GM13976 (cell line): ENCODE results near the gene PPP1R13L.

ENCODE experiments used
- DNase-seq: peaks from one replicate; pipeline ENCODE4 v3.0.0; 2012; ENCODE audit warnings: low spot score
- in situ Hi-C: fragments of 300-500 bp; cut with MboI; formaldehyde crosslinking; loops from one replicate; pipeline ENCODE4 v1.12.0; 2022; ENCODE audit warnings: low sequenced_read_pairs, mixed read lengths, inconsistent platforms; ENCODE audit not compliant: unreplicated experiment
- TF ChIP-seq, protein P1 (sequence below): IDR thresholded peaks from 2 replicates; pipeline ENCODE4 v1.5.1; 2012; ENCODE audit warnings: borderline replicate concordance, mild to moderate bottlenecking; ENCODE audit not compliant: insufficient read depth; ENCODE audit errors: extremely low read depth, missing control alignments, control extremely low read depth

PPP1R13L gene

GRCh38 chr19:45428384-45429231 lies 23.7 kb upstream of the PPP1R13L start:
- TF ChIP-seq, protein P1, sequence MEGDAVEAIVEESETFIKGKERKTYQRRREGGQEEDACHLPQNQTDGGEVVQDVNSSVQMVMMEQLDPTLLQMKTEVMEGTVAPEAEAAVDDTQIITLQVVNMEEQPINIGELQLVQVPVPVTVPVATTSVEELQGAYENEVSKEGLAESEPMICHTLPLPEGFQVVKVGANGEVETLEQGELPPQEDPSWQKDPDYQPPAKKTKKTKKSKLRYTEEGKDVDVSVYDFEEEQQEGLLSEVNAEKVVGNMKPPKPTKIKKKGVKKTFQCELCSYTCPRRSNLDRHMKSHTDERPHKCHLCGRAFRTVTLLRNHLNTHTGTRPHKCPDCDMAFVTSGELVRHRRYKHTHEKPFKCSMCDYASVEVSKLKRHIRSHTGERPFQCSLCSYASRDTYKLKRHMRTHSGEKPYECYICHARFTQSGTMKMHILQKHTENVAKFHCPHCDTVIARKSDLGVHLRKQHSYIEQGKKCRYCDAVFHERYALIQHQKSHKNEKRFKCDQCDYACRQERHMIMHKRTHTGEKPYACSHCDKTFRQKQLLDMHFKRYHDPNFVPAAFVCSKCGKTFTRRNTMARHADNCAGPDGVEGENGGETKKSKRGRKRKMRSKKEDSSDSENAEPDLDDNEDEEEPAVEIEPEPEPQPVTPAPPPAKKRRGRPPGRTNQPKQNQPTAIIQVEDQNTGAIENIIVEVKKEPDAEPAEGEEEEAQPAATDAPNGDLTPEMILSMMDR = peak; percentile 44
- DNase-seq = peak; percentile 72
- in situ Hi-C loops = no loop called here

DNA sequence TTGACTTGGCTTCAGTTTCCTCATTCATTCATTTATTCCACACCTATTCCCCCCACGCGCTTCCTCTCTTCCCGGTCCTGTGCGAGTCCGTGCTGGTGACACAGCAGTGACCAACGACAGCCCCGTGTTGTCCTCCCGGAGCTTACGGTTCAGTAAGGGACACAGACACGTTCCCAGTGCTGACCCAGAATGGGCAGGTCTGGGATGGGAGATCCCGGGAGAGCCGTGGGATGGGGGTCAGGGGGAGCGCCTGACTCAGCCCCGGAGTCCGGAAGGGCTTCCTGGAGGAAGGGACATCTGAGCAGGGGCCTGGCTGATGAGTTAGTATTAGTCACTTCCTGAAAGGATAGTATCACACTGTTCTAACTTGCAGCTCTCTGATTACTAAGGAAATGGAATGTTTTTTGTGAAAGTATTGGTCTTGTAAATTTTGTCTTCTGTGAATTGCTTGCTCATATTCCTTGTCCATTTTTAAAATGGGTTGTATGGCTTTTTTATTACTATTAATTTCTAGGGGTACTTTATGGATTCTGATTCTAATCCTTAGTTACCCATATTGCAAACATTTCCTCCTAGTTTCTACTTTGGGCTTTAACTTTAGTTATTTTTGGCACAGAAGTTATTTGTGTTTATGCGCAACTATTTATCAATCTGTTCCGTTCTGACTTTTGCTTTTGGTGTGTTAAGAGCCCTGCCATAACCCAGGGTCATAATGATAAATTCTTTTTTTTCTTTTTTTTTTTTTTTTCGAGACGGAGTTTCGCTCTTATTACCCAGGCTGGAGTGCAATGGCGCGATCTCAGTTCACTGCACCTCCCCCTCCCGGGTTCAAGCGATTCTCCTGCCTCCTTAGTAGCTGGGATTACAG lies 19.6 kb upstream of the PPP1R13L start:
- TF ChIP-seq, protein P1 = no peak
- DNase-seq = no peak
- in situ Hi-C loops = no loop called here

DNA sequence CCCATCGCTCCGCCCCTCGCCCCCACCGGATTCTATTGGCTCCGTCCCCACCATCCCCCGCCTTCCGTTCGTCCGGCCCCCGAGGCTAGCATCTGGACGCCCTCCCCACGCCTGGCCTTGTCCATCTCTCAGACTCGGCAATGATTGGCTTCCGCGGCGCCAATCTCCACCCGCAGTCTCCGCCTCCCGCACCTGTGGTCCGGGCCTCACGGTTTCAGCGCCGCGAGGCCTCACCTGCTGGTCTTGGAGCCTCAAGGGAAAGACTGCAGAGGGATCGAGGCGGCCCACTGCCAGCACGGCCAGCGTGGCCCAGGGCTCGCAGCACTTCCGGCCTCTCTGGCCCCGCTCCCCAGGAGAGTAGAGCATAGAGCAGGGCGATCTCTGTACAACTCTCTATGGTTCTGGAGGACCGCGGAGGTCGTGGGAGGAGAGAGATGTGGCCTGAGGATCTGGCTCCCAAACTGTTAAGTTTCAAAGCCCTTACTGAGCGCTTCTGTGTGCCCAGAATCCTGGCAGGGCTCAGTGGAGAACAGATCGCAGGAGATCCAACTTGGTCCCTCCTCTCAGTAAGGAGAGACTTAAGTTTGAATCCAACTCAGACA lies 18.8 kb upstream of the PPP1R13L start, which contains the start of gene ERCC1:
Gene ERCC1, minus strand, starts transcription at position 329 of the 602 bp plus-strand sequence. CDS start 543 bp downstream, outside the sequence.
- in situ Hi-C loops = no loop called here
- TF ChIP-seq, protein P1 = no peak
- DNase-seq = peak; percentile 99

DNA sequence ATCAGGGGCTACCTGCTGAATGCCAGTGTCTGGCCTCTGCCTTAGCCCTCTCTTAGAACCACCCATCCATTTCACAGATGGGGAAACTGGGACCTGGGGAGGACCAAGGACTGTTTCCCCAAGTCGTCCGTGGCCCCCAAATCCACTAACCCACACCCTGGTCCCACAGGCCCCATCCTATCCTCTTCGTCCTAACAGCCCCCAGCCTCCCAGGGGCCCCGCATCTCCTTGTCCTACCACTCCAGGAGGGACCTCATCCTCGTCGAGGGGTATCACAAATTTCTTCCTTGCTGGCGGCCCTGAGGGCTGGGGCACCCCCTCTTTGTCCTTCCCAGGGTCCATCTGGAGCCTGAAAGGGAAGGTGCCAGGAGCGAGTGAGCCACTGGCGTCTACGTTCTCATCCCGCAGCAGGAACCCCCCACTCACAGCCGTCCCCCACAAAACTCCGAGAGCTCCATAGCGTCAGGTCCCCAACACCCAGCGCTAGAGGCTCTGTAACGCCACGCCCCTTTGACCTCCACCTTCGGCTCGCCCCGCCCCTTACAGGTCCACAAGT lies 18.2 kb upstream of the PPP1R13L start:
- TF ChIP-seq, protein P1 = no peak
- in situ Hi-C loops = no loop called here
- DNase-seq = no peak

DNA sequence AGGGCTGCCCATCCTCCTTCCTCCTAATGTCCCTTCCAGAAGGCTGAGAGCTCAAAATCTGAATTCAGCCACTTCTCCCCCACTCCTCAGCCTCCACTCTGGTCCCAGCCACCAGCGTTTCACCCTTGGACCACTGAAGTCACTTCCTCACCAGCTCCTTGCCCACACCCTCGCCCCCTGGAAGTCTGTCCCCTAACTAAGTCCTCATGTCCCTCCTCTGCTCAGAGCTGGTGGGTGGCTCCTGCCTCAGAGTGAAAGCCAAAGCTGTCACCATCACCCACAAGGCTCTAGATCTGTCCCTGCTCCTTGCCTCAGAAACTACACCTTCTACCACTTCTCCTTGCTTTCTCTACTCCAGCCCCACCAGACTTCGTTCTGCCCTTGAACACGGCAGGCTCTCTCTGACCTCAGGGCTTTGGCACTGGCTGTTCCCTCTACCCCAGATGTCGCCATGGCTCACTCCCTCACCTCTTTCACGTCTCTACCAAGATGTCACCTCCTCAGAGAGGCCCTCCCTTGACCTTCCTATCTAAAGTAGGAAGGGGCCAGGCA lies 17.2 kb upstream of the PPP1R13L start:
- in situ Hi-C loops = no loop called here
- no peak for DNase-seq
- TF ChIP-seq, protein P1 = no peak
